Pancreas (tissue), 10 donors: ENCODE results near the gene UGT1A9. TPM values are rescaled to one million over a fixed set of nuclear protein-coding genes. Genes with fewer than 3 reads are reported as not detected.
A peak's percentile ranks its signal among the peaks of the same experiment; 100 is the strongest.

Experiments used
- ATAC-seq, 4 donors: fragments of 200-7000 bp; cut with Tn5 transposase; one replicate each; pipeline versions ENCODE4 v1.8.0 to v1.9.1; 2020; ENCODE audit warnings: mild to moderate bottlenecking in 4 of 4, moderate library complexity in 4 of 4
- DNase-seq, 6 donors: peaks; one replicate each; pipeline ENCODE4 v3.0.0-alpha.2; 2020
- FAIRE-seq: peaks from 2 replicates; lab custom pipeline; 2012; peaks lifted over from hg19 to GRCh38; lab: Jason Lieb, UNC
- H3K27ac ChIP-seq, 4 donors: fragments of 200-600 bp; sonication (generic); 1 replicate in 3 of 4; 2 replicates in 1 of 4; pipeline versions ENCODE4 v1.5.0 to v1.8.0; 2020
- H3K27me3 ChIP-seq, 4 donors: fragments of 200-600 bp; one replicate each; pipeline ENCODE4 v1.8.0; 2021
- H3K36me3 ChIP-seq, 3 donors: fragments of 200-600 bp; sonication (generic) in 1 of 3; one replicate each; pipeline versions ENCODE4 v1.5.0 to v1.8.0; 2020 to 2021
- H3K4me1 ChIP-seq, 3 donors: fragments of 200-600 bp; one replicate each; pipeline ENCODE4 v1.8.0; 2021
- H3K4me3 ChIP-seq, 4 donors: fragments of 200-600 bp; sonication (generic) in 2 of 4; one replicate each; pipeline versions ENCODE4 v1.5.0 to v1.8.0; 2020 to 2021
- H3K9me3 ChIP-seq, 4 donors: fragments of 200-600 bp; one replicate each; pipeline ENCODE4 v1.8.0; 2021
- WGBS, 2 donors: extraction: QIAGEN DNeasy Blood & Tissue Kit; methylation state at CpG; one replicate each; pipeline ENCODE4 v1.1.7; 2013; 5-methylcytosine and 5-hydroxymethylcytosine counted together
- intact Hi-C, 3 donors: fragments of 100-400 bp; cut with DNase I; formaldehyde crosslinking; loops; one replicate each; pipeline versions ENCODE4 v1.11.1 to v1.14.2; 2022
- polyA plus RNA-seq, 2 donors: library from polyadenylated mRNA; stranded (reverse); fragments of 200-250 nt; gene quantifications; one replicate each; pipeline ENCODE4 v1.2.3, GENCODE V29; 2013
- total RNA-seq, 6 donors: library from RNA; stranded (reverse); fragmentation: NEBNext Ultra II Directional in 4 of 6; extraction: Animal tissue kit (Norgen Biotek cat#: 25700) in 4 of 6; gene quantifications; one replicate each; pipeline versions ENCODE4 v1.2.1 to v1.2.4, GENCODE V29; 2021 to 2023
- TF ChIP-seq, protein P1 (sequence below), 4 donors: fragments of 200-600 bp; sonication (generic) in 3 of 4; IDR thresholded peaks; one replicate each; pipeline versions ENCODE4 v1.5.0 to v1.8.0; 2021; ENCODE audit warnings: antibody characterized with exemption in 4 of 4
- donor health status: healthy with polysubstance abuse.
- donor health status: DM: no; HTN: no; CAD: no; lungs with moderate emphysema.
- donor health status: DM: no; HTN: no; CAD: no.
- donor health status: control.
- donor health status: control.
- donor health status: Bipolar disorder and iron deficiency.
- donor health status: DM: yes; HTN: yes; CAD: no.
- donor health status: DM: no; HTN: no; CAD: no.
- donor health status: DM: no; HTN: no; CAD: no.
- donor health status: DM: yes; HTN: yes; CAD: no.

Gene UGT1A9
- total and polyA plus RNA-seq, 8 donors = 0.09 TPM; not detected in 7

DNA sequence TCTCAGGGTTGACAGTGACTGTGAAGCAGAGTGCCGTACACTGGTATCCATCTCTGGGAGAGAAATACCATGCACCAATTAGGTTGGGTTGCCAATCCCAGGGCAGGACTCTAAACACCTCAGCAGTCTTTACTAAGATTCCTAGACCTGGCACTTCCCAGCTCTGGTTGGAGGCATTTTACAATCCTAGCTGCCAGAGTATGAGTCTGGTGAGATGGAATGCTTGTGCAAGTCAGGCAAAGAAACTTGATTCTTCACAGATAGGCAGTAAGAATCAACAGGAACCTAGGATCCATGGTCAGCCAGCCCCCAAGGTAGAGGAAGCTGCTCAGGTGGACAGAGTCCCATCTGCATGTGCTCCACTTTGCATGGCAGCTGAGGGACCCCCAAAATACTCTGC is 35.0 kb downstream of the UGT1A9 start:
- TF ChIP-seq, protein P1, sequence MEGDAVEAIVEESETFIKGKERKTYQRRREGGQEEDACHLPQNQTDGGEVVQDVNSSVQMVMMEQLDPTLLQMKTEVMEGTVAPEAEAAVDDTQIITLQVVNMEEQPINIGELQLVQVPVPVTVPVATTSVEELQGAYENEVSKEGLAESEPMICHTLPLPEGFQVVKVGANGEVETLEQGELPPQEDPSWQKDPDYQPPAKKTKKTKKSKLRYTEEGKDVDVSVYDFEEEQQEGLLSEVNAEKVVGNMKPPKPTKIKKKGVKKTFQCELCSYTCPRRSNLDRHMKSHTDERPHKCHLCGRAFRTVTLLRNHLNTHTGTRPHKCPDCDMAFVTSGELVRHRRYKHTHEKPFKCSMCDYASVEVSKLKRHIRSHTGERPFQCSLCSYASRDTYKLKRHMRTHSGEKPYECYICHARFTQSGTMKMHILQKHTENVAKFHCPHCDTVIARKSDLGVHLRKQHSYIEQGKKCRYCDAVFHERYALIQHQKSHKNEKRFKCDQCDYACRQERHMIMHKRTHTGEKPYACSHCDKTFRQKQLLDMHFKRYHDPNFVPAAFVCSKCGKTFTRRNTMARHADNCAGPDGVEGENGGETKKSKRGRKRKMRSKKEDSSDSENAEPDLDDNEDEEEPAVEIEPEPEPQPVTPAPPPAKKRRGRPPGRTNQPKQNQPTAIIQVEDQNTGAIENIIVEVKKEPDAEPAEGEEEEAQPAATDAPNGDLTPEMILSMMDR (IDR thresholded peaks at IDR 0.05) = no peak
- Histone ChIP-seq H3K4me1 (peaks cover 0 to 9% (median 6%) of the 10 kb centered on the region in 3 donors), H3K27ac (no peak overlapping the region), H3K9me3 (no peaks in the 10 kb centered on the region), H3K36me3 (no peaks in the 10 kb centered on the region), H3K4me3 (no peak overlapping the region), H3K27me3 (no peaks in the 10 kb centered on the region)
- ATAC-seq (peak in 2 of 4 donors; percentile 7 to 13), FAIRE-seq (no peak), DNase-seq (no peak)
- WGBS, 2 donors = 50 to 91% methylated on average over 1 of the region's 1 CpG
- intact Hi-C loops = no loop called here

DNA sequence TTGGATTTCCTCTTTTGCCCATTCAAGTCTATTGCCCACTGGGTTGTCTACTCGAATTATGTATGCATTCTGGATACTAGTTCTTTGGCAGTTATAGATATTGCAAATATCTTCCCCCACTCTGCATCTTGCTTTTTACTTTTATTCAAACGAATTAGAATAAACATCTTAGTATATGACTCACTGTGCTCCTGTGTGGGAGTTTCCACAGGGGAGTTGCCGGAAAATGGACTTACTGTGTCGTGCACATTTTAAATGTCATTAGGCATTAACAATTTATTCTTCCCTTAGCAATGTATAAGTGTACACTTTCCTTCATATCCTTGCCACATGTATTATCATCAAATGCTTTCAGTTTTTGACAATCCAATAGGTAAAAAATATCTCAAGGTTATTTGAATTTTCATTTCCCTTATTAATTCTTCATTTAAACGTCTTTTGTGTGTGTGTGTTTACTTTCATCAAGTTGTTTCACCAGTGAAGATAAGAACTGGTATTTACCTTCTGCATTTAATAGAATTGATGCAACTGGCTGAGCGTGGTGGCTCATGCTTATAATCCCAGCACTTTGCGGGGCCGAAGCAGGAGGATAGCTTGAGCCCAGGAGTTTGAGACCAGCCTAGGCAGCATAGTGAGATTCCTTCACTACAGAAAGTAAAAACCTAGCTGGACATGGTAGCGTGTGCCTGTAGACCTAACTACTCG is 36.4 kb downstream of the UGT1A9 start:
- H3K27ac ChIP-seq = no peak overlapping the region
- no peak for ATAC-seq

DNA sequence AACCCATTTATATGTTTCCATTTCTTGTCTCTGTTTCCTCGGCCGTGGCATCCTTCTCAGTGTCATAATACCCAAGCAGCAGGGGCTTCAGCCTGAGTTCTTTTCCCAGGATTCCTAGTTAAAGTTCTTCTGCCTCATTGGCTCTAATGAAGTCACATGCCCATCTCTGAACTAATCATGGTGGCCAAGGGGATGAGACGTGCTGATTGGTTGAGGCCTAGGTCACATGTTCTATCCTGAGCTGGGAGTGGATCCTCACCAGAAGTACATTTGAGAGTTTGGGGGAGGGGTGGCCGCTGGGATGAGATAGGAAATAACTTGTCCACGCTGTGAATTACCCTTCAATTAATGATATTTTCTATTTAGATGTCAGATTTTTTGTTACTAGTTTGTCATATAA is 37.2 kb downstream of the UGT1A9 start:
- Histone ChIP-seq H3K4me1 (peaks cover 0 to 9% (median 6%) of the 10 kb centered on the region in 3 donors), H3K36me3 (no peaks in the 10 kb centered on the region), H3K27ac (no peak overlapping the region), H3K4me3 (no peak overlapping the region), H3K27me3 (no peaks in the 10 kb centered on the region), H3K9me3 (no peaks in the 10 kb centered on the region)
- DNase-seq (no peak), ATAC-seq (no peak), FAIRE-seq (no peak)
- intact Hi-C loops = no loop called here
- TF ChIP-seq, protein P1 (IDR thresholded peaks at IDR 0.05) = no peak
- WGBS, 2 donors = 77 to 78% methylated on average over 5 of the region's 5 CpGs

More for the DNA sequence above, 36.4 kb downstream of the UGT1A9 start:
- H3K27me3 ChIP-seq = no peaks in the 10 kb centered on the region
- no peaks in the 10 kb centered on the region for H3K9me3 ChIP-seq
- FAIRE-seq (no peak), DNase-seq (no peak)
- peaks cover 0 to 9% (median 6%) of the 10 kb centered on the region in 3 donors for H3K4me1 ChIP-seq
- no peak overlapping the region for H3K4me3 ChIP-seq
- TF ChIP-seq, protein P1 (IDR thresholded peaks at IDR 0.05) = no peak
- no peaks in the 10 kb centered on the region for H3K36me3 ChIP-seq
- intact Hi-C loops = no loop called here
- 63 to 71% methylated on average over 10 of the region's 10 CpGs for WGBS, 2 donors

GRCh38 chr2:233711312-233712008 is 39.8 kb downstream of the UGT1A9 start:
- no peaks in the 10 kb centered on the region for H3K36me3 ChIP-seq
- no peak overlapping the region for H3K4me3 ChIP-seq
- WGBS, 2 donors = 29 to 30% methylated on average over 11 of the region's 11 CpGs
- no peak overlapping the region for H3K27ac ChIP-seq
- H3K4me1 ChIP-seq = no peaks in the 10 kb centered on the region
- H3K9me3 ChIP-seq = no peaks in the 10 kb centered on the region
- FAIRE-seq (no peak), DNase-seq (peak; percentile 63 to 95 (median 82)), ATAC-seq (peak; percentile 88 to 99 (median 98))
- no peaks in the 10 kb centered on the region for H3K27me3 ChIP-seq
- TF ChIP-seq, protein P1 (IDR thresholded peaks at IDR 0.05) = peak; percentile 78 to 87 (median 84)
- intact Hi-C loops = no loop called here
